Adrenal gland (tissue), 5 donors: ENCODE results near the gene FOXP2.

Source experiments
- CTCF ChIP-seq, 6 experiments: fragments of 450-650 bp in 4 of 6; fragments of 200-600 bp in 2 of 6; sonication (generic) in 1 of 6; IDR thresholded peaks; 1 replicate in 5 of 6; 2 replicates in 1 of 6; pipeline versions ENCODE4 v1.5.1 to v1.8.0; 2016 to 2021; ENCODE audit warnings: antibody characterized with exemption in 6 of 6, mild to moderate bottlenecking in 2 of 6, moderate library complexity in 1 of 6
- POLR2A ChIP-seq, 2 donors: fragments of 450-650 bp; IDR thresholded peaks; one replicate each; pipeline ENCODE4 v1.6.1; 2017; ENCODE audit warnings: antibody characterized with exemption in 2 of 2, mild to moderate bottlenecking in 2 of 2, moderate library complexity in 1 of 2
- donor health status: DM: no; HTN: no; CAD: no.

GRCh38 chr7:114620208-114620607 lies 205.6 kb downstream of the FOXP2 start:
- TF ChIP-seq POLR2A (IDR thresholded peaks at IDR 0.05) (no peak), CTCF (IDR thresholded peaks at IDR 0.05) (no peak)
